Transverse colon (tissue), 4 donors: ENCODE measurements around the gene CEP120. TPM values are rescaled to one million over a fixed set of nuclear protein-coding genes. Genes with fewer than 3 reads are reported as not detected.

Source experiments
- DNase-seq: peaks from one replicate; pipeline ENCODE4 v3.0.0-alpha.2; 2019
- H3K27ac ChIP-seq, 4 donors: fragments of 200-600 bp; sonication (generic); 2 replicates each; pipeline ENCODE4 v1.5.1; 2016 to 2018; ENCODE audit warnings: inconsistent platforms in 4 of 4
- H3K27me3 ChIP-seq: fragments of 200-600 bp; sonication (generic); 2 replicates; pipeline ENCODE4 v1.5.1; 2017; ENCODE audit warnings: inconsistent platforms
- H3K36me3 ChIP-seq, 4 donors: fragments of 200-600 bp; sonication (generic); 2 replicates each; pipeline ENCODE4 v1.5.1; 2017 to 2019; ENCODE audit warnings: inconsistent platforms in 4 of 4
- H3K4me1 ChIP-seq, 4 donors: fragments of 200-600 bp; sonication (generic); 2 replicates each; pipeline ENCODE4 v1.5.1; 2017 to 2020; ENCODE audit warnings: inconsistent platforms in 4 of 4
- H3K4me3 ChIP-seq, 4 donors: fragments of 200-600 bp; sonication (generic); 1 replicate in 1 of 4; 2 replicates in 3 of 4; pipeline versions ENCODE4 v1.5.1 to v1.6.1; 2017 to 2019; ENCODE audit warnings: inconsistent platforms in 4 of 4
- H3K9me3 ChIP-seq, 2 donors: fragments of 200-600 bp; sonication (generic); 2 replicates each; pipeline ENCODE4 v1.5.1; 2017 to 2019; ENCODE audit warnings: inconsistent platforms in 2 of 2
- EP300 ChIP-seq: sonication (generic); formaldehyde crosslinking; IDR thresholded peaks from one replicate; pipeline ENCODE4 v1.6.1; 2017; ENCODE audit warnings: antibody characterized with exemption, low read depth
- POLR2A ChIP-seq: fragments of 450-650 bp; IDR thresholded peaks from one replicate; pipeline ENCODE4 v1.6.1; 2016; ENCODE audit warnings: antibody characterized with exemption, mild to moderate bottlenecking, moderate library complexity
- POLR2AphosphoS5 ChIP-seq, 3 donors: sonication (generic); formaldehyde crosslinking; IDR thresholded peaks; one replicate each; pipeline ENCODE4 v1.6.1; 2016; ENCODE audit warnings: antibody characterized with exemption in 3 of 3
- WGBS, 2 donors: methylation state at CpG; one replicate each; pipeline ENCODE4 v1.1.5; 2018; ENCODE audit warnings: low coverage in 1 of 2; 5-methylcytosine and 5-hydroxymethylcytosine counted together
- in situ Hi-C, 4 donors: fragments of 200-750 bp; cut with MboI; loops; one replicate each; pipeline versions ENCODE4 v1.15.0 to v1.15.1; 2017; ENCODE audit warnings: low sequenced_read_pairs in 3 of 4, low pct_ligation_motif_present in 1 of 4, low pct_unique_long_range_greater_than_20kb in 1 of 4
- intact Hi-C: fragments of 100-400 bp; cut with DNase I; formaldehyde crosslinking; loops from one replicate; pipeline ENCODE4 v1.15.1; 2023; ENCODE audit warnings: low total_unique reads
- total RNA-seq, 4 donors: library from RNA; depleted of rRNA; stranded (reverse); fragments of >200 nt; gene quantifications; one replicate each; pipeline ENCODE4 v1.1.0, GENCODE V29; 2016
- TF ChIP-seq, protein P1 (sequence below), 5 experiments: fragments of 200-600 bp in 3 of 5; fragments of 450-650 bp in 2 of 5; sonication (generic) in 3 of 5; IDR thresholded peaks; 1 replicate in 2 of 5; 2 replicates in 3 of 5; pipeline ENCODE4 v1.5.1; 2016 to 2017; ENCODE audit warnings: antibody characterized with exemption in 5 of 5, inconsistent platforms in 3 of 5, mild to moderate bottlenecking in 2 of 5, moderate library complexity in 1 of 5

CEP120 gene
- total RNA-seq, 4 donors from 2014 or later: 7.6 to 24.3 (median 18.2) TPM

DNA sequence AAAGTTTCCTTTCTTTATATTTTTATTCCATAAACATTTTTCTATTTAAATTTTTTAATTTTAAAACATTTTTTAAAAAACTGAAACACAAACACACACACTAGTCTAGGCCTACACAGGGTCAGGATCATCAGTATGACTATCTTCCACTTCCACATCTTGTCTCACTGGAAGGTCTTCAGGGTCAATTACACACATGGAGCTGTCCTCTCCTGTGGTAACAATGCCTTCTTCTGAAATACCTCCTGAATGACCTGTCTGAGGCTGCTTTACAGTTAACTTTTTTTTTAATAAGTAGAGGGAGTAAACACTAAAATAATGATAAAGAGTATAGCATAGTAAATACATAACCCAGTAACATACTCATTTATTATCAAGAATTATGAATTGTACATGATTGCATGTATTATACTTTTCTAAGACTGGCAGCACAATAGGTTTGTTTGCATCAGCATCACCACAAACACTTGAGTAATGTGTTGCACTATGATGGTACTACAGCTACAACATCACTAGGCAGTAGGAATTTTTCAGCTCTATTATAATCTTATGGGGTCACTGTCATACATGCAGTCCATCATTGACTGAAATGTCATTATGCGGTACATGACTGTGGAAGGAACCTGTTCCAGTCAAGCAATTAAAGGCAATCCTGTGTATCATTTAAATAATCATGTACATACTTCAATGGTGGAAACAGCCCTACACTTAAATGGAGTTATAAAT lies 17.4 kb upstream of the CEP120 start:
- Histone ChIP-seq H3K4me3 (no peak overlapping the region), H3K27me3 (no peaks in the 10 kb centered on the region), H3K4me1 (peaks cover 0 to 24% (median 12%) of the 10 kb centered on the region in 4 donors), H3K36me3 (no peaks in the 10 kb centered on the region), H3K9me3 (no peaks in the 10 kb centered on the region), H3K27ac (peak overlapping the region; percentile 51 to 87 (median 70))
- in situ Hi-C loops (no loop called here), intact Hi-C loops (no loop called here)
- WGBS, 2 donors: 96% methylated on average over 1 of the region's 1 CpG; no CpG with 5 or more reads in 1 of the 2 donors
- no peak for DNase-seq
- TF ChIP-seq, protein P1, sequence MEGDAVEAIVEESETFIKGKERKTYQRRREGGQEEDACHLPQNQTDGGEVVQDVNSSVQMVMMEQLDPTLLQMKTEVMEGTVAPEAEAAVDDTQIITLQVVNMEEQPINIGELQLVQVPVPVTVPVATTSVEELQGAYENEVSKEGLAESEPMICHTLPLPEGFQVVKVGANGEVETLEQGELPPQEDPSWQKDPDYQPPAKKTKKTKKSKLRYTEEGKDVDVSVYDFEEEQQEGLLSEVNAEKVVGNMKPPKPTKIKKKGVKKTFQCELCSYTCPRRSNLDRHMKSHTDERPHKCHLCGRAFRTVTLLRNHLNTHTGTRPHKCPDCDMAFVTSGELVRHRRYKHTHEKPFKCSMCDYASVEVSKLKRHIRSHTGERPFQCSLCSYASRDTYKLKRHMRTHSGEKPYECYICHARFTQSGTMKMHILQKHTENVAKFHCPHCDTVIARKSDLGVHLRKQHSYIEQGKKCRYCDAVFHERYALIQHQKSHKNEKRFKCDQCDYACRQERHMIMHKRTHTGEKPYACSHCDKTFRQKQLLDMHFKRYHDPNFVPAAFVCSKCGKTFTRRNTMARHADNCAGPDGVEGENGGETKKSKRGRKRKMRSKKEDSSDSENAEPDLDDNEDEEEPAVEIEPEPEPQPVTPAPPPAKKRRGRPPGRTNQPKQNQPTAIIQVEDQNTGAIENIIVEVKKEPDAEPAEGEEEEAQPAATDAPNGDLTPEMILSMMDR (IDR thresholded peaks at IDR 0.05): no peak
- no peak for TF ChIP-seq EP300
- no peak for TF ChIP-seq POLR2AphosphoS5 (IDR thresholded peaks at IDR 0.05)
- no peak for TF ChIP-seq POLR2A

DNA sequence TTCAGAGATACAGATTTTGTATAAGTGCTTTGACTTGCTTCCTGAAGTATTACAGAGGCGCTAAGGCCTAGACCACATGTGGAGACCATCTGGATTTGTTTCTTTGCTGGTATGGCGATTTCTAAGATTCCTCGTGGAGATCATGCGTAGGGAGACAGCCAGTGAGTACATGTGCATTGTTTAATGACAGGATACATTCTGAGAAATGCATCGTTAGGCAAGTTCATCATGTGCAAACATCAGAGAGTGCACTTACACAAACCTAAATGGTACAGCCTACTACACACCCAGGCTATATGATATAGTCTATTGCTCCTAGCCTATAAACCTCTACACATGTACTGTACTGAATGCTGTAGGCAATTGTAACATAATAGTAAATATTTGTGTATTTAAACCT lies 16.5 kb upstream of the CEP120 start:
- Histone ChIP-seq H3K4me3 (no peak overlapping the region), H3K36me3 (no peaks in the 10 kb centered on the region), H3K9me3 (no peaks in the 10 kb centered on the region), H3K27ac (peak overlapping the region; percentile 81 to 87 (median 84)), H3K4me1 (peaks cover 0 to 24% (median 12%) of the 10 kb centered on the region in 4 donors), H3K27me3 (no peaks in the 10 kb centered on the region)
- TF ChIP-seq POLR2A (no peak), POLR2AphosphoS5 (IDR thresholded peaks at IDR 0.05) (peak in 2 of 3 donors; percentile 46 to 77), EP300 (no peak)
- TF ChIP-seq, protein P1 (IDR thresholded peaks at IDR 0.05): no peak
- in situ Hi-C loops (no loop called here), intact Hi-C loops (no loop called here)
- DNase-seq: no peak
- WGBS, 2 donors: 72 to 100% methylated on average over 1 to 5 of the region's 5 CpGs

DNA sequence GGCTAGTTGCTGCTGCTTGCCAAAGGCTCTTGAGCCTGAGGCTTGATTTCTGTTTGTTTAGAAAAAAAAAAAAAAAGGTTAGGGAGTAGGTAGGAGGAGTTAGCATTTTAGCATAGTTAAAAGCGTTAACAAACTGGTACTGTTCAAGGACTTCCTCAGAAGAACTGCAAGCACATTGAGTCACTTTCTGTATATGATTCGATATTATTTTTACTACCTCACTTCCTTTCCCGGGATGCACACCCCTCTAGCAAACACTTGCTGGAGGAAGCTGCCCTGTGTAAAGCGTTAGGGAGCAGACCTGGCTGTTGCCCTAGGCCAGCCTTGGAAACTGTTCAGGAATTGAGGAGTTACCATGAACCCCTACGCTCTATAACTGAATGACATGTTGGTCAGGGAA lies 15.7 kb upstream of the CEP120 start:
- TF ChIP-seq POLR2A (peak; percentile 41), EP300 (no peak), POLR2AphosphoS5 (IDR thresholded peaks at IDR 0.05) (peak; percentile 41 to 57 (median 53))
- TF ChIP-seq, protein P1 (IDR thresholded peaks at IDR 0.05): no peak
- in situ Hi-C loops (no loop called here), intact Hi-C loops (no loop called here)
- Histone ChIP-seq H3K4me1 (peaks cover 0 to 24% (median 12%) of the 10 kb centered on the region in 4 donors), H3K27ac (peak overlapping the region; percentile 81 to 87 (median 84)), H3K4me3 (no peak overlapping the region), H3K9me3 (no peaks in the 10 kb centered on the region), H3K27me3 (no peaks in the 10 kb centered on the region), H3K36me3 (no peaks in the 10 kb centered on the region)
- peak; percentile 60 for DNase-seq
- 33 to 38% methylated on average over 1 to 5 of the region's 5 CpGs for WGBS, 2 donors

- Histone ChIP-seq H3K27ac (peak overlapping the region; percentile 81 to 87 (median 84)), H3K9me3 (no peaks in the 10 kb centered on the region), H3K4me3 (no peak overlapping the region), H3K27me3 (no peaks in the 10 kb centered on the region), H3K4me1 (peaks cover 0 to 24% (median 12%) of the 10 kb centered on the region in 4 donors), H3K36me3 (no peaks in the 10 kb centered on the region)
- WGBS, 2 donors: 78% methylated on average over 2 of the region's 2 CpGs; no CpG with 5 or more reads in 1 of the 2 donors
- in situ Hi-C loops (no loop called here), intact Hi-C loops (no loop called here)
- DNase-seq: no peak
- TF ChIP-seq, protein P1 (IDR thresholded peaks at IDR 0.05): no peak
- TF ChIP-seq EP300: no peak
- TF ChIP-seq POLR2A: no peak
- TF ChIP-seq POLR2AphosphoS5 (IDR thresholded peaks at IDR 0.05): no peak
Observed at GRCh38 chr5:123438244-123438643, 15.0 kb upstream of the CEP120 start.
